H1 (cell line): ENCODE data around the gene TXNL4B. TPM values are rescaled to one million over a fixed set of nuclear protein-coding genes. Genes with fewer than 3 reads are reported as not detected.

Experiments used
- CTCF ChIA-PET: fragments of 300-600 bp; sonication (Branson Sonifier 250); formaldehyde crosslinking; loops from one replicate; lab custom pipeline; 2021; ENCODE audit not compliant: partially characterized antibody; lab: Charles Lee
- POLR2A ChIA-PET: fragments of 300-600 bp; sonication (Branson Sonifier 250); formaldehyde crosslinking; loops from one replicate; lab custom pipeline; 2021; ENCODE audit warnings: inconsistent platforms; ENCODE audit not compliant: partially characterized antibody; lab: Charles Lee
- DNase-seq, 2 experiments: peaks; one replicate each; pipeline versions ENCODE4 v3.0.0 to v3.0.0-alpha.2; 2010 to 2022; ENCODE audit warnings: low spot score in 2 of 2, low read depth in 1 of 2, mixed read lengths in 1 of 2
- FAIRE-seq: peaks from 2 replicates; lab custom pipeline; 2011; peaks lifted over from hg19 to GRCh38; lab: Jason Lieb, UNC
- H2AFZ ChIP-seq: 2 replicates; pipeline ENCODE4 v1.8.1; 2012; ENCODE audit warnings: low read length, inconsistent platforms
- H2AK5ac ChIP-seq: 2 replicates; pipeline ENCODE4 v1.6.1; 2013; ENCODE audit warnings: low read depth, low read length
- H2BK120ac ChIP-seq: replicated peaks from 2 replicates; pipeline ENCODE3; 2013; ENCODE audit warnings: low read depth, low read length, inconsistent platforms
- H2BK12ac ChIP-seq: 2 replicates; pipeline ENCODE4 v1.6.1; 2013; ENCODE audit warnings: low read depth, low read length
- H2BK15ac ChIP-seq: 2 replicates; pipeline ENCODE4 v1.6.1; 2013; ENCODE audit warnings: low read length
- H2BK20ac ChIP-seq: 2 replicates; pipeline ENCODE4 v1.6.1; 2013; ENCODE audit warnings: low read length
- H2BK5ac ChIP-seq: 2 replicates; pipeline ENCODE4 v1.6.1; 2013; ENCODE audit warnings: low read depth, low read length
- H3K14ac ChIP-seq: 2 replicates; pipeline ENCODE4 v1.6.1; 2013; ENCODE audit warnings: inconsistent platforms; ENCODE audit not compliant: insufficient read length
- H3K18ac ChIP-seq: 2 replicates; pipeline ENCODE4 v1.6.1; 2013; ENCODE audit warnings: low read length; ENCODE audit errors: extremely low read depth
- H3K23ac ChIP-seq: 2 replicates; pipeline ENCODE4 v1.6.1; 2013; ENCODE audit warnings: inconsistent platforms; ENCODE audit not compliant: insufficient read length
- H3K23me2 ChIP-seq: 2 replicates; pipeline ENCODE4 v1.6.1; 2013; ENCODE audit warnings: low read depth, low read length
- H3K27ac ChIP-seq: 2 replicates; pipeline ENCODE4 v1.6.1; 2011; ENCODE audit warnings: low read depth, low read length, inconsistent platforms
- H3K27me3 ChIP-seq, 4 experiments: replicated peaks in 1 of 4; 1 replicate in 1 of 4; 2 replicates in 3 of 4; pipeline versions ENCODE4 v1.6.1 to v1.8.1; 2011 to 2013; ENCODE audit warnings: low read length in 3 of 4, mild to moderate bottlenecking in 3 of 4, inconsistent platforms in 2 of 4, mixed read lengths in 2 of 4, moderate library complexity in 1 of 4; ENCODE audit not compliant: control insufficient read depth in 3 of 4, insufficient read depth in 3 of 4; ENCODE audit errors: extremely low read depth in 1 of 4
- H3K36me3 ChIP-seq, 4 experiments: 2 replicates each; pipeline versions ENCODE4 v1.6.1 to v1.8.1; 2011 to 2013; ENCODE audit warnings: mild to moderate bottlenecking in 4 of 4, low read length in 3 of 4, moderate library complexity in 2 of 4, control low read depth in 1 of 4, inconsistent platforms in 1 of 4; ENCODE audit not compliant: insufficient read depth in 4 of 4, control insufficient read depth in 2 of 4
- H3K4ac ChIP-seq: replicated peaks from 2 replicates; pipeline ENCODE3; 2013; ENCODE audit warnings: low read length, low read depth, mixed read lengths, inconsistent platforms; ENCODE audit not compliant: insufficient read length
- H3K4me1 ChIP-seq, 4 experiments: replicated peaks in 1 of 4; 1 replicate in 1 of 4; 2 replicates in 3 of 4; pipeline versions ENCODE4 v1.6.1 to v1.8.1; 2011 to 2013; ENCODE audit warnings: low read length in 3 of 4, inconsistent platforms in 2 of 4, mixed read lengths in 1 of 4; ENCODE audit not compliant: insufficient read depth in 4 of 4, control insufficient read depth in 3 of 4
- H3K4me2 ChIP-seq, 2 experiments: 2 replicates each; pipeline versions ENCODE4 v1.6.1 to v1.8.1; 2011 to 2013; ENCODE audit warnings: low read depth in 2 of 2, low read length in 2 of 2, control low read depth in 1 of 2, inconsistent platforms in 1 of 2, mild to moderate bottlenecking in 1 of 2; ENCODE audit not compliant: insufficient read depth in 1 of 2
- H3K4me3 ChIP-seq, 4 experiments: fragments of 200-600, 300-600 bp in 1 of 4; sonication (generic), shearing (Covaris generic), sonication (Bioruptor Twin) in 1 of 4; 2 replicates each; pipeline versions ENCODE4 v1.5.1 to v1.8.1; 2011 to 2016; ENCODE audit warnings: low read length in 4 of 4, low read depth in 3 of 4, control low read depth in 2 of 4, inconsistent platforms in 2 of 4, mild to moderate bottlenecking in 2 of 4, mixed read lengths in 1 of 4, moderate library complexity in 1 of 4; ENCODE audit not compliant: insufficient read depth in 2 of 4; ENCODE audit errors: extremely low read depth in 1 of 4
- H3K56ac ChIP-seq: replicated peaks from 2 replicates; pipeline ENCODE3; 2013; ENCODE audit warnings: low read depth, mild to moderate bottlenecking, mixed read lengths, low read length, inconsistent platforms; ENCODE audit not compliant: insufficient read length
- H3K79me1 ChIP-seq: 2 replicates; pipeline ENCODE4 v1.6.1; 2013; ENCODE audit warnings: low read depth, low read length, control low read depth
- H3K79me2 ChIP-seq, 2 experiments: 2 replicates each; pipeline versions ENCODE4 v1.6.1 to v1.8.1; 2012 to 2013; ENCODE audit warnings: low read length in 2 of 2, mild to moderate bottlenecking in 2 of 2, inconsistent platforms in 1 of 2; ENCODE audit not compliant: insufficient read depth in 2 of 2, control insufficient read depth in 1 of 2
- H3K9ac ChIP-seq, 4 experiments: replicated peaks in 1 of 4; 1 replicate in 1 of 4; 2 replicates in 3 of 4; pipeline versions ENCODE4 v1.6.1 to v1.8.1; 2011 to 2013; ENCODE audit warnings: low read depth in 3 of 4, low read length in 3 of 4, control low read depth in 2 of 4, mild to moderate bottlenecking in 2 of 4, moderate library complexity in 2 of 4, inconsistent platforms in 1 of 4; ENCODE audit errors: extremely low read depth in 1 of 4
- H3K9me3 ChIP-seq, 2 experiments: 2 replicates each; pipeline versions ENCODE4 v1.6.1 to v1.8.1; 2012 to 2013; ENCODE audit warnings: mild to moderate bottlenecking in 2 of 2, moderate library complexity in 2 of 2, control low read depth in 1 of 2, inconsistent platforms in 1 of 2, low read depth in 1 of 2, low read length in 1 of 2, mixed read lengths in 1 of 2; ENCODE audit not compliant: insufficient read depth in 2 of 2
- H4K20me1 ChIP-seq, 2 experiments: replicated peaks in 1 of 2; 2 replicates each; pipeline versions ENCODE3 to v1.8.1; 2011 to 2013; ENCODE audit warnings: inconsistent platforms in 2 of 2, low read length in 2 of 2, mild to moderate bottlenecking in 1 of 2; ENCODE audit not compliant: insufficient read depth in 2 of 2, control insufficient read depth in 1 of 2
- H4K5ac ChIP-seq: 2 replicates; pipeline ENCODE4 v1.6.1; 2013; ENCODE audit warnings: low read length, low read depth, mixed read lengths, inconsistent platforms; ENCODE audit not compliant: insufficient read length
- H4K8ac ChIP-seq: 2 replicates; pipeline ENCODE4 v1.8.0; 2013; ENCODE audit warnings: mild to moderate bottlenecking, moderate library complexity, low read length, inconsistent platforms; ENCODE audit not compliant: insufficient read depth; ENCODE audit errors: extremely low read depth
- H4K91ac ChIP-seq: replicated peaks from 2 replicates; pipeline ENCODE3; 2013; ENCODE audit warnings: low read length, mixed read lengths, inconsistent platforms; ENCODE audit not compliant: insufficient read length
- NRF1 ChIP-seq: IDR thresholded peaks from 2 replicates; pipeline ENCODE4 v1.6.1; 2011; ENCODE audit warnings: mild to moderate bottlenecking, low read depth, low read length, improper control_type of control experiment
- PHF8 ChIP-seq: fragments of 200-600 bp; sonication (generic); conservative IDR thresholded peaks from 2 replicates; pipeline ENCODE4 v1.7.1; 2012; ENCODE audit warnings: low read depth, mild to moderate bottlenecking, inconsistent platforms, low read length, moderate library complexity
- RAD21 ChIP-seq, 2 experiments: IDR thresholded peaks in 1 of 2; conservative IDR thresholded peaks in 1 of 2; 2 replicates each; pipeline ENCODE4 v1.6.1; 2011; ENCODE audit warnings: low read depth in 2 of 2, low read length in 2 of 2, improper control_type of control experiment in 1 of 2, inconsistent platforms in 1 of 2, mild to moderate bottlenecking in 1 of 2, moderate library complexity in 1 of 2
- RNF2 ChIP-seq: fragments of 200-900, 300-1000 bp; sonication (generic); IDR thresholded peaks from 2 replicates; pipeline ENCODE4 v1.7.1; 2016; ENCODE audit warnings: borderline replicate concordance, low read depth, mild to moderate bottlenecking, antibody characterized with exemption, low read length; ENCODE audit not compliant: poor library complexity, severe bottlenecking; ENCODE audit errors: missing control alignments
- RXRA ChIP-seq: IDR thresholded peaks from 2 replicates; pipeline ENCODE4 v1.6.1; 2011; ENCODE audit warnings: low read depth, mild to moderate bottlenecking, low read length, moderate library complexity; ENCODE audit not compliant: insufficient read depth
- SP1 ChIP-seq: IDR thresholded peaks from 2 replicates; pipeline ENCODE4 v1.6.1; 2011; ENCODE audit warnings: low read depth, low read length
- WGBS, 2 experiments: shearing (Covaris generic) in 1 of 2; methylation state at CpG; one replicate each; pipeline versions ENCODE4 v1.1.6 to v1.1.7; 2013 to 2015; ENCODE audit warnings: low lambda C conversion rate in 2 of 2, mixed read lengths in 2 of 2, inconsistent platforms in 1 of 2, low coverage in 1 of 2, missing lambda C conversion rate in 1 of 2; ENCODE audit not compliant: insufficient replicate concordance in 2 of 2, insufficient coverage in 1 of 2, insufficient read length in 1 of 2; ENCODE audit errors: extremely low coverage in 1 of 2, missing lambda C conversion rate in 1 of 2; 5-methylcytosine and 5-hydroxymethylcytosine counted together
- polyA plus RNA-seq, 7 experiments: library from polyadenylated mRNA; depleted of rRNA in 3 of 7; stranded (reverse) in 5 of 7; unstranded in 2 of 7; fragments of >200 nt in 5 of 7; fragments of 200-250 nt in 2 of 7; gene quantifications; 1 replicate in 5 of 7; 2 replicates in 1 of 7; 4 replicates in 1 of 7; pipeline versions ENCODE4 v1.2.1 to v1.2.3, GENCODE V29; 2011 to 2013; ENCODE audit warnings: missing spikeins in 2 of 7, mixed read lengths in 2 of 7
- total RNA-seq: library from RNA; stranded (reverse); fragmentation: NEBNext Ultra II Directional; extraction: Animal tissue kit (Norgen Biotek cat#: 25700); gene quantifications from 2 replicates; pipeline ENCODE4 v1.2.1, GENCODE V29; 2021

TXNL4B gene
- total and polyA plus RNA-seq, 2 of the 8 experiments (the other 6 are each of a cell fraction or from before 2014, with no cell fraction given), result 6.7 to 10.6 TPM

DNA sequence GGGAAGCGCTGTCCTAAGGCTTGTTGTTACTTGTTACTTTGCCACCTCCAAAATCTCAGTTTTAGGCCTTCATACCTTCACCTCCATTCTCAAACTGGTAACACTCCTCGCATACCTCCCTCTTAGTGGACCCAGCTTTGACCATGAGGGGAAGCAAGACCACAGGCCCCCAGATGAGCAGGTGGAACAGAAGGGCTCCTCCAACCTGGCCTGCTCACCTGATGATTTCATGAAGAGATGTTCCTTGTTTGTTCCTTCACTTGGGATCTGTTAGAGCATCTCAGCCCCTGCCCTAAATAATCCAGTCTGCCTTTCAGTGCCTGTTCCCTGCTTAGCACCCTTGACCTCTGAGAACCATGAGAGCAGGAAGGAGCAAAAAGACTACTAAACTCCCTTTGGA, 28.9 kb upstream of the TXNL4B start:
- Histone ChIP-seq H3K79me2 (no peaks in the 10 kb centered on the region), H3K23ac (no peak overlapping the region), H2AFZ (no peak overlapping the region), H3K14ac (no peak overlapping the region), H3K9ac (no peak overlapping the region), H3K18ac (no peak overlapping the region), H2BK5ac (no peak overlapping the region), H3K4ac (no peak overlapping the region), H3K9me3 (no peaks in the 10 kb centered on the region), H2BK20ac (no peak overlapping the region), H2BK12ac (no peak overlapping the region), H4K8ac (no peak overlapping the region), H3K27ac (no peak overlapping the region), H3K27me3 (no peaks in the 10 kb centered on the region), H3K36me3 (no peaks in the 10 kb centered on the region), H2AK5ac (no peak overlapping the region; the same call in 1 of the 2 replicates), H3K4me1 (peaks cover 0 to 4% (median 0%) of the 10 kb centered on the region in 4 experiments; a peak in 2 of 7 replicates), H4K5ac (no peak overlapping the region), H3K56ac (no peak overlapping the region), H3K4me3 (no peak overlapping the region), H3K4me2 (no peak overlapping the region), H3K79me1 (no peaks in the 10 kb centered on the region), H2BK15ac (no peak overlapping the region), H4K91ac (no peak overlapping the region), H3K23me2 (no peaks in the 10 kb centered on the region), H2BK120ac (no peak overlapping the region), H4K20me1 (no peaks in the 10 kb centered on the region)
- ChIA-PET CTCF (interaction anchor here (0.7 to 4.2 kb wide), 6 partner anchors 12 to 715 kb away, joined by 3 to 43 read pairs (median 4); no protein-coding TSS in a partner anchor), POLR2A (no interaction called here)
- FAIRE-seq (no peak), DNase-seq (no peak)
- 85% methylated on average over 2 of the region's 2 CpGs; no CpG with 5 or more reads in 1 of the 2 experiments for WGBS, 2 experiments
- TF ChIP-seq PHF8 (no peak), RAD21 (IDR thresholded peaks at IDR 0.05 in 1 of 2, conservative IDR thresholded peaks at IDR 0.05 in 1 of 2; ENCODE audit: low read depth in 2 of 2, low read length in 2 of 2) (no peak), NRF1 (no peak), RXRA (no peak), RNF2 (no peak), SP1 (no peak)
